ENCODE results near the gene OR13J1.

- TF ChIP-seq CTCF (IDR thresholded peaks at IDR 0.05) (no peak), POLR2A (IDR thresholded peaks at IDR 0.05) (no peak), POLR2AphosphoS5 (IDR thresholded peaks at IDR 0.05) (no peak), EP300 (IDR thresholded peaks at IDR 0.05; ENCODE audit: low read depth) (no peak)
Observed at GRCh38 chr9:35899021-35899420, 28.8 kb upstream of the OR13J1 start.
